Thymus (tissue), 11 donors: ENCODE data around the gene BUB3. TPM values are rescaled to one million over a fixed set of nuclear protein-coding genes. Genes with fewer than 3 reads are reported as not detected.

ENCODE experiments used
- DNase-seq, 9 donors: peaks; one replicate each; pipeline ENCODE4 v3.0.0-alpha.2; 2013; ENCODE audit warnings: low spot score in 9 of 9, low read depth in 6 of 9, missing footprints in 1 of 9
- H3K27ac ChIP-seq, 2 donors: one replicate each; pipeline ENCODE4 v1.5.1; 2013; ENCODE audit warnings: control low read depth in 1 of 2, low read depth in 1 of 2, low read length in 1 of 2, mild to moderate bottlenecking in 1 of 2, moderate library complexity in 1 of 2
- H3K27me3 ChIP-seq, 2 donors: one replicate each; pipeline ENCODE4 v1.5.1; 2013; ENCODE audit warnings: low read length in 1 of 2; ENCODE audit not compliant: control insufficient read depth in 2 of 2, insufficient read depth in 1 of 2
- H3K36me3 ChIP-seq, 2 donors: one replicate each; pipeline ENCODE4 v1.5.1; 2013; ENCODE audit warnings: low read length in 1 of 2, mild to moderate bottlenecking in 1 of 2, moderate library complexity in 1 of 2; ENCODE audit not compliant: control insufficient read depth in 2 of 2, insufficient read depth in 2 of 2
- H3K4me1 ChIP-seq, 2 donors: one replicate each; pipeline ENCODE4 v1.5.1; 2013; ENCODE audit warnings: low read length in 2 of 2; ENCODE audit not compliant: control insufficient read depth in 2 of 2, insufficient read depth in 2 of 2
- H3K4me3 ChIP-seq, 2 donors: one replicate each; pipeline ENCODE4 v1.5.1; 2013; ENCODE audit warnings: low read length in 2 of 2, control low read depth in 1 of 2, mild to moderate bottlenecking in 1 of 2
- H3K9me3 ChIP-seq, 2 donors: one replicate each; pipeline ENCODE4 v1.5.1; 2013; ENCODE audit warnings: low read length in 1 of 2, mild to moderate bottlenecking in 1 of 2; ENCODE audit not compliant: control insufficient read depth in 2 of 2, insufficient read depth in 1 of 2
- WGBS: extraction: QIAGEN DNeasy Blood & Tissue Kit; methylation state at CpG from one replicate; pipeline ENCODE4 v1.1.7; 2013; 5-methylcytosine and 5-hydroxymethylcytosine counted together
- polyA plus RNA-seq: library from polyadenylated mRNA; stranded (reverse); fragments of 200-250 nt; gene quantifications from one replicate; pipeline ENCODE4 v1.2.3, GENCODE V29; 2013
- total RNA-seq: library from RNA; stranded (reverse); fragments of 120-200 nt; gene quantifications from one replicate; pipeline ENCODE4 v1.2.4, GENCODE V29; 2013
- donor health status: healthy.

The BUB3 gene
- total and polyA plus RNA-seq, 2 donors: 76.6 to 163 TPM

DNA sequence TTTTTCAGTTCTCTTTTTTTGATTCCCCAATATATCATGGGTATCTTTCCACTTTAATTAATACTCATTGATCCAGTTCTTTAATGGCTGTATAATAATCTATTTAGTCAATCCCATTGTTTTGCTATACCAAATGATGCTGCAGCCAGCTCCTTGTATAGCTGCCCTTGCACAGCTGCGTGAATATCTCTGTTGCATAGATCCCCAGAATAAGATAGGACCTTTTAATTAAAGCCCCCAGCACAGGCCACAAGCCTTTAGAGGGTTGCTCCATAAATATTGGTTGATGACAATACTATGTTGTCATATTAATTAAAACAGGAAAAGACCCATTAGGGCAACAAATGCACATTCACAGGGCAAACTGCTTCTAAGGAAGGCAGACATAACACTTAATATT is 57.9 kb downstream of the BUB3 start:
- peaks cover 0 to 5% of the 10 kb centered on the region in 2 donors for H3K9me3 ChIP-seq
- DNase-seq: no peak
- no peaks in the 10 kb centered on the region for H3K27me3 ChIP-seq
- no peak overlapping the region for H3K27ac ChIP-seq
- no peaks in the 10 kb centered on the region for H3K36me3 ChIP-seq
- no peaks in the 10 kb centered on the region for H3K4me1 ChIP-seq
- no peak overlapping the region for H3K4me3 ChIP-seq
- WGBS: 96% methylated on average over 1 of the region's 1 CpG

- WGBS: 79% methylated on average over 6 of the region's 6 CpGs
- Histone ChIP-seq H3K9me3 (peaks cover 0 to 5% of the 10 kb centered on the region in 2 donors), H3K4me3 (no peak overlapping the region), H3K27ac (no peak overlapping the region), H3K27me3 (no peaks in the 10 kb centered on the region), H3K4me1 (no peaks in the 10 kb centered on the region), H3K36me3 (no peaks in the 10 kb centered on the region)
- DNase-seq: no peak
These were observed 58.4 kb downstream of the BUB3 start for GRCh38 chr10:123212640-123213039.

DNA sequence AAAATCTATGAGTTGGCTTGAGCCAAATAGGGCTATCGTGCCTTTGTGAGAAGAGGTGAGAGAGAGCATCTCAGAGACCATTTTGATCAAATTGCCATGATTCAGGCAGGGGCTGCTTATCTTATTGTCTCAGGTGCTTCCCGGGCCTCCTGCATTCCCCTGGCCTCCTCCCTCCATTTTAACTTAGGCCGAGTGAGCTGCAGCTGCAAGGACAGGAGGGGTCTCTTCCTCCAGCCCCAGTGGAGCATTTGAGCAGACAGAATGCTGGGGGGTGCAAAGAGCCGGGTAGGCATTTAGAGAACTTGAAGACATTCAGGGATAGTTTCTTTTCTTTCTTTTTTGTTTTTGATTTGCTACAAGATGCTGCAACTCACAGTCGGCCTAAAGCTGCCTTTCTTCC is 59.0 kb downstream of the BUB3 start:
- no peaks in the 10 kb centered on the region for H3K27me3 ChIP-seq
- no peaks in the 10 kb centered on the region for H3K36me3 ChIP-seq
- no peak overlapping the region for H3K4me3 ChIP-seq
- no peaks in the 10 kb centered on the region for H3K4me1 ChIP-seq
- 91% methylated on average over 5 of the region's 5 CpGs for WGBS
- H3K27ac ChIP-seq: no peak overlapping the region
- no peak for DNase-seq
- peaks cover 0 to 5% of the 10 kb centered on the region in 2 donors for H3K9me3 ChIP-seq

Other genes starting within 250 kb of the BUB3 start
- gene FAM24A, start 243.8 kb upstream of the BUB3 start, total RNA-seq: not detected
- not detected for gene FAM24A, start 243.8 kb upstream of the BUB3 start, polyA plus RNA-seq
- 9.9 TPM for gene C10orf88, start 200.2 kb upstream of the BUB3 start, total RNA-seq
- 12.1 TPM for gene C10orf88, start 200.2 kb upstream of the BUB3 start, polyA plus RNA-seq
- gene PSTK, start 174.0 kb upstream of the BUB3 start, total RNA-seq: 4.8 TPM
- 5.0 TPM for gene PSTK, start 174.0 kb upstream of the BUB3 start, polyA plus RNA-seq
- gene IKZF5, start 145.6 kb upstream of the BUB3 start, total RNA-seq: 4.2 TPM
- 27.6 TPM for gene IKZF5, start 145.6 kb upstream of the BUB3 start, polyA plus RNA-seq
- 5.9 TPM for gene ACADSB, start 145.4 kb upstream of the BUB3 start, total RNA-seq
- gene ACADSB, start 145.4 kb upstream of the BUB3 start, polyA plus RNA-seq: 11.0 TPM
- not detected for gene HMX3, start 18.4 kb upstream of the BUB3 start, total RNA-seq
- not detected for gene HMX3, start 18.4 kb upstream of the BUB3 start, polyA plus RNA-seq
- gene HMX2, start 6.3 kb upstream of the BUB3 start, total RNA-seq: 0.05 TPM
- gene HMX2, start 6.3 kb upstream of the BUB3 start, polyA plus RNA-seq: 0.25 TPM